COLO829 (cell line): ENCODE data around the gene DCLK1.
A peak's percentile ranks its signal among the peaks of the same experiment; 100 is the strongest.

ENCODE experiments used
- DNase-seq: peaks from one replicate; pipeline ENCODE4 v3.0.0; 2012; ENCODE audit warnings: low spot score

The DCLK1 gene

DNA sequence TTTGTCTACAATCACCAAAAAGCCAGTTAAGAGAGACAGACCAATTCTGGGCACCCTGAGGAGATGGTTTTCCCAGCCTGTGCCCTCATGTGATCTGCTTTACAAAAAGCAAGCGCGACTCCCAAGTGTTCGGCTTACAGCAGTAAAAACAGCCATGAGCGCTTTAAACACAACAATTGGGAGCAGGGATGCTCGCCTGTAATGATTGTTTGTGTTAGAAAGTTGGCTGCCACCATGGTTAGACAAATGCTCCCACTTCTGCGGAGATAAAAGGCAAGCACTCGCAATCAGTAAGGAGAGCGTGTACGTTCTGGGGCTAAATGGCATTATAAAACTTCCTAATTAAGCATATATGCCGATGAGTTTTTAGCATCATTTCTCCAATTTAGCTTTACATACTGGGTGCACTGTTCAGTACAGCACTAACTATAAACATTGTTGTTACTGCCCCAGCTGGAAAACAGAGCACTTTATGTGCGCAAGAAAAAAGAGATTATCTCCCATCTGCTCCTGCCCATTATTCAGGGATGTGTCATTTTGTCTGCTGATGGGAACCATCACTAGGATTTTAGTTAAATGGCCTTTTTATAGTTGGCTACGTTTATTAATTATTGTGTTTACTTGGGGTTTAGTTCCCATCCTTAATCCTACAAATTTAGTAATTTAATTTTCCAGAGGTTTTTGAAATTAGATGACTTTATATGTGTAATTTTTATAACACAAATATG is 345.4 kb downstream of the DCLK1 start:
- DNase-seq: no peak

DNA sequence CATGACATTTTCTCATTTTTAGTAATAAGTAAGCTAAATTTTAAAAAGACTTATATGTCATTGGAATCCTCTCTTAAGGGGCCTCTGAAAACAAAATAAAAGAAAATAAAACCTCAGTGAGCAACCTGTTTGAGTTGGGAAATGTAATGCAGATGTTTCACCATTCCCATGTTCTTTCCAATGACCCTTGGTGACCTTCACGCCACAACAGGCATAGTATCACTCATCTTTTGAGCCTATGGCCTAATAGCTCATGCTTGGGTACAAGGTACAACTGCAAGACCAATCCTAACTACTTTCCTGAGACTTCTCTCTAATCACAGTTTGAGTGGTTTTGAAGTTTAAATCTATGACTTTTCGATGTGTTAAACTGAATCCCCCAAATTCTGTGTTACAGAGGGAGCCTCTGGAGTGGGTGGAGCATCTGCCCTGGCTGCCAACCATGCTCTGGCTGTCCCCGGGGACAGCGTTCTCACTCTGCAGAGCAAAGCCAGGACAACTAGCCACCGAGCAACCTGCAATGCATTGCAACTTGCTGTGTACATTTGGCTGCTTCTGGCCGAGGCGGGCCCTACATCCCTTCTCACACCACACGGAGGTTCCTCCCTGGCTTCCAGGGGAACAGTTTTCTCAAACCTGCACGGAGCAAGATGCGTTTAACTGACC is 346.8 kb downstream of the DCLK1 start:
- no peak for DNase-seq

DNA sequence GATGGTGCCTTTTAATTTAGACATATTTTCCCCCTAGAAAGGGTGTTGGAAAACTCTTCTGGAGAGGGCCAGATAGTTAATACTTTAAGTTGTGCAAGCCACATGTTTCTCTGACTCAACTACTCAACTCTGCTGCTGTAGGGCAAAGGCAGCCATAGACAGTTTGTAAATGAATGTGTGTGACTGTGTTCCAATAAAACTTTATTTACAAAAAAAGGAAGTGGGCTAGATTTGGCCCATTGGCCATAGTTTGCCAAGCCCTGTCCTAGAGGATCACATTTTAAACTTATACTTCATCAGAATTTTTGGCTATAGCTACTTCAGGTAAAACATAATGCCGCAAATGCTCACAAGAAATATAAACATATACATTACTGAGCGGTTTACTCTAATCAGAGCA is 348.4 kb downstream of the DCLK1 start:
- DNase-seq: no peak

DNA sequence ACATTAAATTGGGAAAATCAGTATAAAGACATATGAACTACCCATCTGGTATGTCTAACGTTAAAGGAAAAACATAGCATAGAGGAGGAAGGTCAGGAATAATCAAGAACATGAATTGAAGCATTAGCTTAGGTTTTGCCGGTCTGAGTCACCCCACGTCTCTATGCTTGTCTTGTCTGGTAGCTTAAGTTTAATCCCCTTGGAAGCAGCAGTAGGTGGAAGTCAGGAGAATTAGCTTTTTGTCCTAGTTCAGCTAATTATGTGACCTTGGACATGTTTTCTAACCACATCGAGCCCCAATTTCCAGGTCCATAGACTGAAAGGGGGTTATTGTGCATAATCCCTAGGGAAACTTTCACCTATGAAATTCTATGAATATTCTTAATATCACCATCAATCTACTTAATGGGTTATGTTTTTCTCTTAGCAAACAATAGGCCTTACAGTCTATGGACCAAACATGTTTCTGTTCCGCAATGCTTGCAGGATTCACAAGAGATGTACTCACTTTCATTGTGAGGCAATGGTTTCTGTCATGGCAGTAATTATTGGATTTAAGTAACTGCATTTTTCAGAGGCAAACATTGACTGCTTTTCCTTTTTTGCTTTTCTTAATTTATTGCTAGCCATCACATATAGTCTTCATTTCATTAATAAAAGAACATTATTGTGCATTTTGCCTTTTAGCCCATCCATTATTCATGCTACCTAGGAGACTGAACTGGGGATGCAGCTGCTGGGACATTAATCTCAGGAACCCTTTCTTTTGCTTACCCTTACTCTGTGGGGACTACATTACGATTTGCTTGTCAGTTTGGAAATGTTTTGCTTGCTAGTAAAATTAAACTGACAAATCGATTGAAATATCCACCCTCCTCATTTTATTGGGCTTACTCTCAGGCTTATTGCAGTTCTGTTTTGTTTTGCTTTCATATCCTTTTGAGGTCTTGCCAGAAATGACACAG is 349.9 kb downstream of the DCLK1 start:
- peak; percentile 92 for DNase-seq

DNA sequence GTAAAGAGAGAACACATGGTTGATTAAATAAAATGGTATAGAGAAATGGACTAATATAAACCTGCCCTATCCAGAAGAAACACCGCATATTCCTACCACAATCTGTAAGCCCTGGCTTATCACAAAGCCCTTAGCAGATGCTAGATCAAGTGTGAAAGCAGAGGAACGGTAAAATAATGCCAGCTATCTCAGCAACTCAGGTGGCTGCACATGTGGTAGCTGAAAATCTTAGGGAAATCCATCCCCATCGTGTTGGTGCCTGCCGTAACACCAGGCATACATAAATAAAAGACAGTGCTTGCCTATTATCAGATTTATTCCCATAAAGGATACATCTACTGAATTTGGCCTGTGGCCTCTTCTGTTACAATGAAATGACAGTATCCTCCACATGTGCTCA is 350.6 kb downstream of the DCLK1 start:
- DNase-seq: peak; percentile 13

DNA sequence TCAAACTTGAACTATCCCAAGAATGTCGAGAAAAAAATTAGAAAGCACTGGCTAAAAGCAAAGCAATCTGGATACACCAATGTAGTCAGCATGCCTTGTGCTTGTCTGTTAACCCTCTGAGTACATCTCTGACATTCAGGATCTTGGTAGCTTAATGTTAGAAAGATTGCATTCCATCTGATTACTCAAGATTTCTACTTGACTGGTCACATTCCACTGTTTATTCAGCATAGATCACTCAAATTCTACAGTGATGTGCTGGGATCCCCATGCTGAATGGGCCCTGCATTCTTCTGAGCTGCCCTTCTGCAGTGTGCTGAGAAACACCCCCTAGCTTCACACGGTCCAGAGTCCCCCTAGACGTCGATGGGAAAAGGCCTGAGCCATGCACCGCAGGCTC is 359.3 kb downstream of the DCLK1 start:
- DNase-seq: peak; percentile 21

DNA sequence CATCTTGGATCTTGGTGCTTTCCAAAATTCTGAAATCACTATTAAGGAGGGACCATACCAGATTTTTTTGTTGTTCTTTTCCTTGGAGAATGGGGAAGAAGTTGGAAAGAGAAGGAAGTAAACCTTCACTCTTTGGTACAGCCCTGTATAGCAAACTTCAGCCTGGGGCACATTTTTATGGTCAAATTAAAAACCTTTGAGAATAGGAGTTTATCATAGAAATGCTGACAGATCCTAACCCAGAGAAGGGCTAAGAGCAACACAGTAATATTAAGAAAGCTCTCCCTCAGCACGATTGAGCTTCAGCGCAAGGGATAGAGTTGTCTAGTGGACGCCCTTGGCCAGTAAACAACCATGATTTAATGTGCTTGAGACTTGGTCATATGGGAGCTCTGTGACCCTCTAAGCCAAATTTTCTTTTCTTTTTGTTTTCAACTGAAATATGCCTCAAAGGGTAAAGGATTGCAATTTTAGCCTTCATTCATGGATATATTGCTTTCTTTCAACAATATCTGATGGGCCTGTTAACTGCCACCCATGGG is 360.4 kb downstream of the DCLK1 start:
- no peak for DNase-seq

DNA sequence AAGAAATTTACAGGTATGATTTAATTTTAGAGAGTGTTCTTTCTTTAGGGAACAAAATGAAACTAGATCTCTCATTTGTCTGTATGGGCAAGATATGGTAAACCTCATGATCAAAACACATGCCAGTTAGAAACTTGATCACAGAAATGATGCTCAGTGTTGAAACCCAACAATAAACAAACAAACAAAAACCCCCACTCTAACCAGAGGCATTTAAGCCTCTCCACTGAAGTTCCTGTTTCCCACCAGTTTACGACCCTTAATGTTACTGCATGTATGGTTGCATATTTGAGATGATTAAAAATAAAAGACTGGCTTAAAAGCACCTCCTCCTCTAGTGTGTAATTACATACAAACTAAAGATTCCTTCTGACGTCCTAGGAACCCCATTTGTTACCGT is 361.4 kb downstream of the DCLK1 start:
- no peak for DNase-seq

DNA sequence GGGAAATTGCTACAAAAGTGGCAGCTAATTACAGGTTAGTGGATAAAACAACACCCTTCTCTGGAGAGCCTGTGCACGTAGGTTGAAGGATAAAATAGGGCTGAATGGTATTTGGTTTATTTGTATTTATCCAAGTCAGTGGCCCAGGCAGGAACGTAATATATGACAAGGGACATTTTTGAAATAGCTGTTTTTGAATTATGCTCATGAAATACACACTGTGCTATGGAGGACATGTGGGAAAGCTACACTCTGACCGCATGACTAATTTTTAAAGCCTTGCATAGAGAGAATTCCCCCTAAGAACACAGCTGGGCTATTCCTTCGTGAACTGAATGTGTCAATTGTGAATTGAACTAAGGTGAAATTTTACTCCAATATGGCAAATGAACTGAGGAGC is 362.6 kb downstream of the DCLK1 start:
- DNase-seq: no peak

DNA sequence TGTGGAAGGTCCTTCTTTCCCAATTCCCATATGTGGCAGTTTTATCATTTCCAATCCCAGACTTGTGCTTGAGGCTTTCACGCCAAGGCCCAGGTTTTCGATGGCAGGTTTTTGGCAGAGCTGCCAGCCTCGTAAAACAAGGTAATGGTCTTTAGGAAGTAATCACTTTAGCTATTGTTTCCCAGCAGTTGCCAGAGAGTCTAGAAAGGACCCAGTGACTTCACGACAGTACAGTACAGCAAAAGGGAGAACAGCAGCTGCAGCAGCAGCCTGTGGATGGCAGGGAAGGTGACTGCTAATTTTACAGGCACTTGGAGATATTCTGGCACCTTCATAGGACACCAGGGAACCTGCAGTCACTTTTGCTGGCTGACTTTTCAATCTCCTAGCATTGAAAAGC is 363.1 kb downstream of the DCLK1 start:
- DNase-seq: no peak

DNA sequence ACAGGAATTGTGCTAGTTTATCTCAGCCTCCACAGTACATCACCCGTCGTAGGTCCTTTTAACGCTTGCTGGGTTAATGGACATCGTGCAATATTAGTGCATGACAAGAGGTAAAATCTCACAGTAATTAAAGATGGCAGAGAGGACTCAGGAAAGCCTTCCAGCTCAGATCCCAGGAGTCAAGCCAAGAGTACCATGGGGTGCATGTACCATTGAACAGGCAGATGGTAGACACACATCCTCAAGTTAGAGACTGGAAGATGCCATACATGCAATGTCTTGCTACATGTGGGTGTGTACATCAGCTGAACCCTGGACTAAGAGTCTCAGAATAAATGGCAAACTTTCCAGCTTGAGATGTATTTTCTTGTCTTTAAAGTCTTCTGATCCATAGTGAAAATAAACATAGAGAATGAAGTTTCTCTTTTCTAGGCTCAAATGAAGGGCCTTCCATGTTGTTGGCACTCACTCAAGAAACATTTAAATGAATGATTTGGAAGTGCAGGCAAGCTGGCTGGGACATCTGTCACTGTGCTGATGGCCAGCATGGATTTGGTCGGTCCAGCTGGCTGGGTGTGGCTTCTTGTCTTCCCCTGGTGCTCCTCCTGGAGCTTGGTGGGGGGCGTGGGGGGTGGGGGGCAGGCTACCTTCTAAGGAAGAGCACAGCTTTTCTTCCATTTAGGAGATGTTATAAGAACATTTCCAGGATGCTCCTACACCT is 363.8 kb downstream of the DCLK1 start:
- no peak for DNase-seq

DNA sequence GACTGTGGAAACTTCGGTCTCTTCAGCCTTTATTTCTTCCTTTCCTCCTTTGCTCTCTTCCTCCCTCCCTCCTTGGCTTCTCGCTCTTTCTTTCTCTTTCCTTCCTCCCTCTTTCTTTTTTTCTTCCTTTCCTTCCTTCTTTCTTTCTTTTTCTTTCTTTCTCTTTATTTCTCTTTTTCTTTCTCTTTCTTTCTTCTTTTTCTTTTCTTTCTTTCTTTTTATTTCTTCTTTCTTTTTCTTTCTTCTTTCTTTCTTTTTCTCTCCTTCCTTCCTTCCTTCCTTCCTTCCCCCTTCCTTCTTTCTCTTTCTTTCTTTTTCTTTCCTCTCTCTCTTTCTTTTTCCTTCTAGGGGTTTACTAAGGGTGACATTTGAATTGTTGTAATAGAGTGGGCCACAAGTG is 364.5 kb downstream of the DCLK1 start:
- no peak for DNase-seq

DNA sequence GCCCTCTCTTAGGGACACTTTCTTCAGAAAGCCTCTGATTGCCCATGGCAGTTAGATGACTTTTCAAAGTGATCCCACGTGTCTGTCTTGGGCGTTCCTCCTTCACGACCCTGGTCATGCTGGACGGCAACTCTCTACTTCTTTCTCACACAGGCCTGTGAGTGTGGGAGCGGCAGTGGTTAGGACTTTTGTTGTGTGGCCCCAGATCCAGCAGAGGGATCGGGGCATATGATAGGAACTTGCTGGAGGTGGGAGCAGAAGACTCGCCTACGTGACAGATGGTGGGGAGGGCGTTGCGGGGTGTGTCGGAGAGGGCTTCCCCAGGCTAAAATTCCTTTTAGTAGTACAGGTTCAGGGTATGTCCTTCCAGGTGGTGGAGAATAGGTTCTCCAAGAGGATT is 365.2 kb downstream of the DCLK1 start:
- DNase-seq: no peak

DNA sequence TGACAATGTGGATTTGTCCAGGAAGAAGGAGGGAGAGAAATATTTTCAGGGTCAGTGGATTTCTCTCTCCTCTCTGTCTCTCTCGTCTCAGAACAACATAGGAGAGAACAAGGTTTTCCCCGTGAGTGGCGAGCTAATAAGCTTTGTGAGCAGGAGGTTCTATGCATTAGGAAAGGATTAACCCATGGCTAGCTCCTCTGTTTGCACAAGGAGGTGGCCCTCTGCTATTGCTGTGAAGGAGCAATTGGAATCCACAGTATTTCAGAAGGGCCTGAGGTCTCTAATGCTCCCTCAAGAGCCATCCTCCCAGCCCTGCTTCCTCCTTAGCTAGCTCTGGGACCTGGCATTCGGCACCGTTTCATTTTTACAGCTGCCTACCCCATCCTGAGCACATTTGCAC is 365.8 kb downstream of the DCLK1 start:
- no peak for DNase-seq

DNA sequence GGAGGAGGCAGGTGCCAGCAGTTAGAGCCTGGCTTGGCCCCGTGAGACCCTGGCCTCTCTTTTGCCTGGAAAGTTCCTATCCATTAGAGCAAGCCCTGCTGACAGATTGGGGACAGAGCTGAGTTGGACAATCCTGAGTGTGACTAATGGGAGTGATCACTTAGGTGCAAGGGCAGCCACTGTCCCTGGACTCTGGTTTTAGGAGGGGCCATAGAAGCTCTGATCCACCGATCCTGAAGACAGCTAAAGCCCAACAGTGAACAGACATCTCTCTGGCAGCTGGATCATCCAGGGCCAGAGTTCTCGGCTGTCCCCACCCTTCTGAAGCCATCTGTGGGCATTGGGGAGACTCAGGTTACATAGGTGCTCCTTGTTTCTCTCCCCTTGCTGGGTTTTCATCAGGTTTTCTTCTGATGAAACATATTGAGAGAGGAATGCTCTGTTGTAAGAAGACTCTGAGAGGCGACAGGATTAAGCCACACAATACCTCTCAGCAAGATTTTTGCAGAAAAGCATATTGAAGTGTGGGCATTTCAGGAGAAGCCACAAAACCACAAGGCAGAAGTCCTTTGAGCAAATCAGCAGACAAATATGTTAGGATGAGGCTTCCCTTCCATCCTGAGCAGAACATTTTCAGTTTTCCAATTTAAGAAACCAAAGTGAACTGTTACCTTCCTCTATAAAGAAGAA is 366.7 kb downstream of the DCLK1 start:
- DNase-seq: no peak

DNA sequence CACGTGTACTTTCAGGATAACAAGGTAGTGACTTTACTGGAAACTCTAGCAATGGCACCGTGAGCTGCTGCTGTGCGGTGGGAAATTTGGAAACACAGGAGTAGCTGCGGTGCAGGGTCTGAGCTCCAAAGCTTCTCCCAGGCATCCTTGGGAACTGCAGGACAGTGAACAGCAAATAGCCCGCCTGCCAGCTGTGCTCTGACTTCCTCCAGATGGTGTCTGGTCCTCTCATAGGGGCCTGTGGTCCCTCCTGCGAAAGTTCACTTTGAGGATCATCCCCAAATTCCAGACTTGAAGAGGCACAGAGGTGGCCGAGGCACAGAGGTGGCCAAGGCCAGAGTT is 367.4 kb downstream of the DCLK1 start:
- DNase-seq: no peak

DNA sequence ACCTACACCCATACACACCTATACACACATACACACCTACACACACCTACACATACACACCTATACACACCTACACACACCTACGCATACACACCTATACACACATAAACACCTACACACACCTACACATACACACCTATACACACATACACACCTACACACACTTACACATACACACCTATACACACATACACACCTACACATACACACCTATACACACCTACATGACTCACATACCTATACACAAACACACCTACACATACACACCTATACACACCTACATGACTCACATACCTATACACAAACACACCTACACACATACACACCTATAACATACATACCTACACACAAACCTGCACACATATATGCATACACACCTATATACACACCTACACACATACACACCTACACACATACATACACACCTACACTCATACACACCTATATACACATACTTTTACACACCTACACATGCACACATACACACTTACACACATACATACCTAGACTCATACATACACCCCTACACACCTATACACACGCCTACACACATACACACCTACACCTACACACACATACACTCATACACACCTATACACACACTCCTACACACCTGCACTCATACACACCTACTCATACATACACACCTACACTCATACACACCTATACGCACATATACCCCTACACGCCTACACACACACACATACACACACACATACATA is 368.0 kb downstream of the DCLK1 start:
- DNase-seq: no peak

DNA sequence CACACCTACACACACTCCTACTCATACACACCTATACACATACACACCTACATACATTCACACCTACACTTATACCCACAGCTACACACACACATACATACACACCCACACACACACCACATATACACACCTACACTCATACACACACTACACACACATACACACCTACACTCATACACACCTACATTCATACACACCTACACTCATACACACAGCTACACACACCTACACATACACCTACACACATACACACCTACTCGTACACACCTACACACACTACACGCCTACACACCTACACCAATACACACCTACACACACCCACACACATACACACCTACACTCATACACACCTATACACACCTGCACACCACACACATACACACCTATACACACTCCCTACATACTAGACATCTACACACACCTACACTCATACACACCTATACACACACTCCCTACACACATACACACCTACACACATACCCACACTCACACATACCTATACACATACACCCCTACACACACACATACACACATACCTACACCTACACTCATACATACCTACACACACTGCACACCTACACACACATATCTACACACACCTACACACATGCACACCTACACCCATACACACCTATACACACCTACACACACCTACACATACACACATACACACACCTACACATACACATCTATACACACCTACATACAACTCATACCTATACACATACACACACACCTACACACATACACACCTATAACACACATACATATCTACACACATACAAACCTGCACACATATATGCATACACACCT is 369.5 kb downstream of the DCLK1 start:
- no peak for DNase-seq

DNA sequence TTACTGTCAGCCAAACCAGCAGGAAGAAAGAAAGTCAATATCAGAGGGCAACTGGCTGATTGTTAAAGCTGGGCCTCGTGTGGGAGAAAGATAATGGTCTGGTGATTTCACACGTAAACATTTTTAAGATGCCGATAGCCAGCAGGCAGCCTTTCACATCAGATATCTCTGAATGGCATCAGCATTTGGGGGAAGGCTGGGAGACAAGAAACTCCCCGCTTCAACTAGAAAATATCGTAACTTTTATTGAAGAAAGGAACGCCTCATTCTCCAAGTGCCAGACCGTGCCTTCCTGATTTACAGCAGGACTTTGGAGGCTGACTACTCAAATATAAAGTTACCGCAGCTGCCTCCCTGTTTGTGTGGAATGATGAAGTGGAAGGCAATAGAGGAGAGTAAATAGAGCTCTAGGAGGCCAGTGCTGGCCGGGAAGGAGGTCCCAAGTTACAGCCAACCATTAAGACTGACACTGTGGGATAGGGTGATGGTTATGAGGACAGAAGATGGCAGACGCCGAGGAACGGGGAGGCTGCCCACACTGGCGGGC is 370.4 kb downstream of the DCLK1 start:
- DNase-seq: no peak

DNA sequence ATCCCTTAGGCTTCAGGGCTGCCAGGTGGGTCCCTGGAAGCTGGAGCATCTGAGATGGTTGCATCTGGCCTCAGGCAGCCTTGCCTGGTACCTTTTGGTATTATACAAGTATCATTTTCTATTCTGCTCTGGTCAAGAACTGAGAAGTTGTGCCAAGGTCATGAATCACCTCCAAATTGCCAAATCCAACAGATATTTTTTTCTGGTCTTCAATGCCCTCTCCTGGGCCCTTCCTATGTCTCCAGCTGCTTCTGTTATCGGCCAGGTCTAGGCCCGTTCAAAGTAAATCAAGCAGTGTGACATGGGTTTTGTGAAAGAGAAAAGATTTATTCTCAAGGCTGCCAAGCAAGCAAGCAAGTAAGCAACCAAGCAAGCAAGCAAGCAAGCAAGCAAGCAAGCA is 383.6 kb downstream of the DCLK1 start:
- DNase-seq: no peak
